ENCODE data around the gene SMAD3. TPM values are rescaled to one million over a fixed set of nuclear protein-coding genes. Genes with fewer than 3 reads are reported as not detected.
A peak's percentile ranks its signal among the peaks of the same experiment; 100 is the strongest.

SMAD3 gene
- total RNA-seq, 2 donors from 2014 or later, result 13.5 to 47.4 TPM

DNA sequence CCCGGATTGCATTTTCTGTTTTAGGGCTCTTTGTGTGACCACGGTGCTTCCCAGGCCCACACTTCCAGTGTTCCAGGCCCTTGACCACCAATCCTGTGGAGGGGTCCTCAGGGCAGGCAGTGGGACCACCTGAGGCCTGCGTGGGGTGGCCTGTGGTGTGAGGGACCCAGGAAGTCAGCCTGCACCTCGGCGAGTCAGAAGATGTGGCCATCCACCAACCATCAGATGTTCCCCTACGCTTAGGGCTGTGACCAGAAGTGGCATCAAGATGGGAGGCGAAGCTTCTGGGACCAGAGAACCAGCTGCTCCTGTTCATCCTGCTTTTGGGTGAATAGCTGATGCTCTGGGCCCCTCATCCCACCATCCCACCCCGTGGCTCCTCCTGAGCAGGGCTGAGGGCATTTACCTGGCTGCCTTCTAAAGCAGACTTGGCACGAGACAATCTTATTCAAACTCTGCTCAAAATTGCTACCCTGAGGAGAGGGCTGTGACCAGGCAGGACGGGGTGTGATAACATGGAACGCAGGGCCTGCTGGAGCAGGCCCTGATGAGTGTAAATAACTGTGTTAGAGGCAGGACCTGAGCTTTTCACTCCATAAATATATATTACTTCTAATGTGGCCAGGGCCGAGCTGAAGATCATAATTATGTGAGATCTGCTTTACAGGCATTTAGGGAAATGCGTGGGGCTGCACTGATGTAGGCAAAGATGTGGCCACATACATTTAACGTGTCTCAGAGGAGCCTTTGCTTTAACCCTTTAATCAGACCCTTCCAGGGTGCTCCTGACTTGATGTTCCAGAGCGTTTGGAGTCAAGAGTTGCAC lies 28.8 kb downstream of the SMAD3 start:
- Mint-ChIP-seq H3K9me3 (no peaks in the 10 kb centered on the region), H3K27ac (no peak overlapping the region), H3K27me3 (peaks cover 0 to 3% of the 10 kb centered on the region in 2 donors), H3K4me3 (peak overlapping the region; percentile 10), H3K4me1 (ENCODE audit: low read depth in 2 of 2) (peaks cover 72 to 84% of the 10 kb centered on the region in 2 donors), H3K36me3 (peaks cover 6% of the 10 kb centered on the region)
- DNase-seq (ENCODE audit: low spot score) (no peak), ATAC-seq (no peak)

DNA sequence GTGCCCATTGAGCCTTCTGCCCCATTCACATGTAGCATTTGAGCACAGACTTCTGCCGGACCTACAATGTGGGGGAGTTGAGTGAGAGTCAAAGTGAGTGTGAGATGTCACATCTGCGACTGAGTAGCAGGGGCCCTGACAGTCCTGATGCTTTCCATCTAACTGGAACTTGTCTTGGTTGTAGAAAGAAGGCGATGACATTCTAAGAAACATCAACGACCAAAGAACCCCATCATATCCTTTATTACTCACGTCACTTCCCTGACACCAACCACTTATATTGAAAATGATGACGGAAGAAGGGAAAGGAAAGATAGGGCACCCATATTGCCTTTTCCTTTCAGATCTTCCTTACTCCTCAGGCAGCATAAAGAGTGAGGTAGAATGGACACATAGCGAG lies 30.5 kb downstream of the SMAD3 start:
- Mint-ChIP-seq H3K36me3 (peaks cover 6% of the 10 kb centered on the region), H3K4me1 (ENCODE audit: low read depth in 2 of 2) (peaks cover 65 to 73% of the 10 kb centered on the region in 2 donors), H3K27me3 (peaks cover 0 to 3% of the 10 kb centered on the region in 2 donors), H3K27ac (no peak overlapping the region), H3K9me3 (no peaks in the 10 kb centered on the region), H3K4me3 (peak overlapping the region; percentile 56)
- ATAC-seq (peak in 1 of 2 donors; percentile 39), DNase-seq (ENCODE audit: low spot score) (no peak)

DNA sequence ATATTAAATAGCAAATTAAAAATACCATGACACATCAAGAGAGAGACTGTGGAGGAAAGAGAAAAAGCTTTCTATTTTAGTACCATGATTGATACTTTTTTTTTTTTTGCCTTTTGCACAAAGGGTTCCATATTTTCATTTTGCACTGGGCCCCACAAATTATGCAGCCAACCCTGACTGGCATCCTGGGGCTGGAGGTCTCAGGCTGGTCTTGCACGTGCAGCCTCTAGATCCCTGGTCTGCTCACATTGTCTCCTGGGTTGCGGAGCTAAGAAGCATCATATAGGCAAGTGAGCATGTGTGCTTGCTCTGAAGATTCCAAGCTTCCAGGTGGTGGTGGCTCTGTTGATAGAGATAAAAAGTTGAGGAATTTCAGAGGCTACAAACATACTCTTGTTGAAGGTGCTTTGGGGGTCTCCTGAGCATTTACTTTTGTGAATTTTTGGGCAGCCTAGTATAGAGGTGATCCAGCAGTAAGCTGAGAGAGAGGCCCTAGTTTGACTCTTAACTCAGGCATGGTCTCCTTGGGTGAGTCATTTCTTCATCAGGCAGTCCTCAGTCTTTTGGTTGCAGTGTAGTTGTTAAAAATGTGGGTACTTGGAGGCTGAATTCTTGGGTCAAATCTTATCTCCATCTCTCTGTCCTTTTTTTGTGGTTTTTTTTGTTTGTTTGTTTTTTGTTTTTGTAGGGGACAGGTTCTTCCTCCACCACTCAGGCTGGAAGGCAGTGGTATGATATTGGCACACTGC lies 31.3 kb downstream of the SMAD3 start:
- ATAC-seq, result peak in 1 of 2 donors; percentile 41
- Mint-ChIP-seq H3K27me3 (peaks cover 0 to 3% of the 10 kb centered on the region in 2 donors), H3K9me3 (no peaks in the 10 kb centered on the region), H3K4me1 (ENCODE audit: low read depth in 2 of 2) (peaks cover 59 to 65% of the 10 kb centered on the region in 2 donors), H3K4me3 (peak overlapping the region; percentile 77), H3K36me3 (peaks cover 6% of the 10 kb centered on the region), H3K27ac (peak overlapping the region in 1 of 2 donors; percentile 73)
- DNase-seq (ENCODE audit: low spot score), result no peak

DNA sequence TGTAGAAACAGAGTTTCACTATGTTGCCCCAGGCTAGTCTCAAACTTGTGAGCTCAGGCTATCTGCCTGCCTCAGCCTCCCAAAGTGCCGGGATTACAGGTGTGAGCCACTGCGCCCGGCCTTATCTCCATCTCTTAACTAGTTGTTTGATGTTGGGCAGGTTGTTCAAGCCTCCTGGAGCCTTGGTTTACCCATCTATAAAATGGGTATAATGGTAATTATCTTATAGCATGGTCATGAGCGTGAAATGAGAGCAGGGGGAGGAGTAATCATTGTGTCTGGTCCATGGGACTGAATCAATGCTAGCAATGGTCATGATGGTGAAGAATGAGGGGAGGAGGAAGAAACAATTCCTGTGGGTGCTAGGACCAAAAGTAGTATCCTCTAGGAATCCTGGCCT lies 32.0 kb downstream of the SMAD3 start:
- H3K27me3 Mint-ChIP-seq, result peaks cover 0 to 3% of the 10 kb centered on the region in 2 donors
- ATAC-seq (no peak), DNase-seq (ENCODE audit: low spot score) (no peak)
- peak overlapping the region in 1 of 2 donors; percentile 73 for H3K27ac Mint-ChIP-seq
- H3K4me3 Mint-ChIP-seq, result peak overlapping the region; percentile 77
- H3K9me3 Mint-ChIP-seq, result no peaks in the 10 kb centered on the region
- peaks cover 6% of the 10 kb centered on the region for H3K36me3 Mint-ChIP-seq
- H3K4me1 Mint-ChIP-seq (ENCODE audit: low read depth in 2 of 2), result peaks cover 55 to 59% of the 10 kb centered on the region in 2 donors

DNA sequence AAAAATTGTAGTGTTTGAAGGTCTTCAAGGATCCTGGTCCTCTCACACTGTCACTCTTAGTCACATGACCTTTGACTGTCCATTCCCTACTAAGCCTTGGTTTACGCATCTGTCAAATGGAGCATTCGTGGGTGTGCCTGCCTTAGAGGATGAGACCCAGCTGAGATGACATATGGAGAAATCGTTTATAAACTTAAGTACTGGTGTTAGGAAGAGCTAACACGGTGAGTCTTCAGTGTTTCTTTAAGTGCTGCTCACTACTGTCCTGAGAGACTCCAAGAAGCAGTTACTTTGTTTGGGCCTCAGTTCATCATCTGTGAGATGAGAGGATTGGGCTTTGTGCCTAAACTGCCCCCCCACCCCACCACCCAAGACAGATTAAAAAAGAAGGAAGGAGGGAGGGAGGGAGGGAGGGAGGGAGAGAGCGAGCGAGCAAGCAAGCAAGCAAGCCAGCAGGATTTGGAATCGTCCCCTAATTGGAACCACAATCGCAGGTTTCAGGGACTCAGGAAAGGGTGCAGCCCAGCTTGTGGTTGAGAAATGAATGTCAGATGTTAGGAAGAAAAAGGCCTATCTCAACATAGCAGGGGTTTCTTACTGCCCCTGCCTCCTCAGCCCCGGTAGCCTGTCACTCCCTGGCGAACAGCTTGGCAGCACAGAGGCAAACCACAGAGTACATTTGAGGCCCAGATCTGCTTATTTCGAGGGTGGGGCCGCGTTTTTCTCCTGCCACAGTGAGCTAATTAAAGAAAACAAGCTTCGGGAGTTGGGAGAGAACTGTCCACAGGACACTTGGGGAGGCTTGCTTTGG lies 32.7 kb downstream of the SMAD3 start:
- ATAC-seq (no peak), DNase-seq (ENCODE audit: low spot score) (no peak)
- Mint-ChIP-seq H3K4me1 (ENCODE audit: low read depth in 2 of 2) (peaks cover 48 to 52% of the 10 kb centered on the region in 2 donors), H3K27ac (peak overlapping the region in 1 of 2 donors; percentile 73), H3K27me3 (peaks cover 0 to 7% of the 10 kb centered on the region in 2 donors), H3K36me3 (peaks cover 6% of the 10 kb centered on the region), H3K4me3 (peak overlapping the region; percentile 77), H3K9me3 (no peaks in the 10 kb centered on the region)

DNA sequence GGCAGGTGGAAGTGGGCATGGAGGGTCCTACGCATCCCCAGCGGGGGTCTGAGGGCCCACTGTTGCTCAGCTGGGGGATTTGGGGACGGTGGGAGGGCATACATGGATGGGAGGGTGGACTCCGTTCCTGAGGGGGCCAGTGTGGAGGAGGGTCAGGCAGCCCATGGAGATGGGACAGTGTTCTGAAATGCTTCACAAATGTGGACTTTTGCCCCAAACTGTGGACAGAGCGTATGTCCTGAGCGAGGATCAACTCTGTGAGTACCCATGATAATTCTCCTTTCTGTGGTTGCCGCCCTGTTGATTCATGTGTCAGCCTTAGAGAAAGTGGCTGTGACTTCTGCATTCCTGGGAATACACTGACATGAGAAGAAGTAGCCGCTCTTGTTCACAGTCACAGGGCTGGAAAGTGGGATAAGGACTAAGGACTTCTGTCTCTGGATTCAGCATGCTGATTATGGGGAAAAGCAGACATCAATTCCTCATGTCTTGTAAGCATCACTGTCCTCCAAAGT lies 33.4 kb downstream of the SMAD3 start:
- DNase-seq (ENCODE audit: low spot score) (no peak), ATAC-seq (no peak)
- Mint-ChIP-seq H3K4me1 (ENCODE audit: low read depth in 2 of 2) (peaks cover 43 to 46% of the 10 kb centered on the region in 2 donors), H3K27me3 (peaks cover 0 to 10% of the 10 kb centered on the region in 2 donors), H3K27ac (peak overlapping the region in 1 of 2 donors; percentile 73), H3K4me3 (peak overlapping the region; percentile 77), H3K9me3 (no peaks in the 10 kb centered on the region), H3K36me3 (peaks cover 6% of the 10 kb centered on the region)

DNA sequence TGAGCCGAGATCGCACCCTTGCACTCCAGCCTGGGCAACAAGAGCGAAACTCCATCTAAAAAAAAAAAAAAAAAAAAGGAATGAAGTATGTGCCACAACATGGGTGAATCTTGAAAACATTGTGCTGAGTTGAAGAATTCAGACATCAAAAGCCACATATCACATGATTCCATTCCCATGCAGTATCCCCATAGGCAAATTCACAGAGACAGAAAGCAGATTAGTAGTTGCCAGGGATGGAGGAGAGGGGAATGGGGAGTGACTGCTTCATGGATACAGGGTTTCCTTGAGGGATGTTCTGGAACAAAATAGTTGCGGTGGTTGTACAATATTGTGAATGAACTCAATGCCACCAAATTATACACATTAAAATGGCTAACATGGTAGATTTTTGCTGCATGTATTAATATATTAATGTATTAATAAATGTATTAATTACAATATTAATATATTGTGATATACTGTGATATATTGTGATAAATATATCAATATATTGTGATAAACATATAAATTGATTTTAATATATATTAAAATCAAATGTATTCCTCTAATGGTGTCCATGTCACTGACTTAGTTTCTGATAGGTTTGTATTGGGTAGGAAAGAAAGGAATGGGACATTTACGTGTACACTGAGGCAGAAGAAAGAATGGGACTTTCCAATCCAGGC lies 34.9 kb downstream of the SMAD3 start:
- ATAC-seq, result no peak
- H3K4me1 Mint-ChIP-seq (ENCODE audit: low read depth in 2 of 2), result peaks cover 40 to 45% of the 10 kb centered on the region in 2 donors
- no peak for DNase-seq (ENCODE audit: low spot score)
- H3K27me3 Mint-ChIP-seq, result peaks cover 0 to 10% of the 10 kb centered on the region in 2 donors
- H3K36me3 Mint-ChIP-seq, result peaks cover 6% of the 10 kb centered on the region
- no peak overlapping the region for H3K4me3 Mint-ChIP-seq
- no peak overlapping the region for H3K27ac Mint-ChIP-seq
- no peaks in the 10 kb centered on the region for H3K9me3 Mint-ChIP-seq

DNA sequence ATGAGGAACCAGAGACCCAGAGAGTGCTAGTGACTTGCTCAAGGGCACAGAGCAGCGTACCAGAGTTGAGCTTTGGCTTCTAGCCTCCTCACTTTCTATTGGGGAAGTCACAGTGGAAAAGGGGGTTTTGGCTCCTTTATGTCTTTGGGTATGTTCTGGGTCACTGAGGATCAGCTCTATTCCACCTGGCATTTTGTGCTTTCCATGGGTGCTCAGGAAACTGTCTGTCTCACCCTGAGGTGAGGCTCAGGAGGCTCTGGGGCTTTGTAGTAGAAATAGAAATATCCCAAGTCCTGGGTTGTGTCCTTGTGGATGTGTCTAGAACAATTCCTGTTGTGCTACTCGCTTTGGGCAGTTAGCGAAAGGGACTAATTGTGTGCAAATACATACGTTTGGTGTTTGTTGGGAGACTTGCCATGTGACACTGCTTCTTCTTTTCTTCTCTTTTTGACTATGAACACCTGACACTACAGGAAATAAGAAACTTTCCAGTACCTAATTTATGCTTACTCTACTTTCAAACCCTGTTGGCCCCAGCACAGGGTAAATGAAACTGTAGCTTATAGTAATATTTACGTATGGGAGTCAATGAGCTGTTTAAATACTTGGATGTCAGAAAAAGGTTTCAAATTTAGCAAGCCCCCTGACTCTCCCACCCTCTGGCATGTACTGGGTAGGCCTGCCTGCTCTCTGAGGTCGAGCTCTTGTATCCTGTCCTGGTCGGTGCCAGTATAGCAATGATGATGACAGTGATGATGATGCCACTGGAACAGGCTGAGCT lies 35.6 kb downstream of the SMAD3 start:
- Mint-ChIP-seq H3K4me1 (ENCODE audit: low read depth in 2 of 2) (peaks cover 35 to 49% of the 10 kb centered on the region in 2 donors), H3K27ac (no peak overlapping the region), H3K4me3 (no peak overlapping the region), H3K27me3 (peaks cover 0 to 12% of the 10 kb centered on the region in 2 donors), H3K36me3 (peaks cover 6% of the 10 kb centered on the region), H3K9me3 (no peaks in the 10 kb centered on the region)
- ATAC-seq (peak; percentile 69 to 82), DNase-seq (ENCODE audit: low spot score) (peak; percentile 59)

DNA sequence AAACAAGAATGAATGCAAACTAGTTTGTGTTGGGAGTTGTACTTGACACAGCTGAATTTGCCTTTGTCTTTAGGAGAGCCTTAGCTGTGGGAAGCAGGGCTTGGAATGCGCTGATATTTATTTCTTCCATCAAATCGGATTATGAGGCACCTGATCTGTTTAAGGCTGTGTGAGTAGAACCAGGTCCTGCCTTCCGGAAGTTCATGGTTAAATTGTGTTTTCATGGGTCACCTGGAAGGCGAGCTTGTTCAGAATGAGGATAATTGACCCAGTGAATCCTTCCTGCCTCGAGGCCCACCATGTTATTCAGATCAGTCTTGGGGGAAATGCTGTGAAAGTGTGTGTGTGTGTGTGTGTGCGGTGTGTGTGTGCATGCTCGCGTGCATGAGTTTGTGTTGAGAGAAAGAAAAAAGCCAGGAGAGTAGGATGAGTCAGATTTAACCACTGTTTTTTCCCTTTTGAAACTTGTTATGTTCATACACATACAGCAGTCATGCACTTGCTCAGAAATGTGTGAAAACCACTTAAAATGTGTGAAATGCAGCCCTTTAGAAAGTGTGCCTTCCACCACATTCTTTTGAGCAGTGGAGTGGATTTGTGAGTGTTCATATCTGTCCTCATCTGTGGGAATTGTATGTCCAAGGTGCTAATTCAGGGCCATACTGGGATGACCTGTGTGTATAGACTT lies 36.7 kb downstream of the SMAD3 start:
- DNase-seq (ENCODE audit: low spot score) (peak; percentile 74), ATAC-seq (peak; percentile 83 to 93)
- no peak overlapping the region for H3K4me3 Mint-ChIP-seq
- peaks cover 0 to 18% of the 10 kb centered on the region in 2 donors for H3K27me3 Mint-ChIP-seq
- H3K4me1 Mint-ChIP-seq (ENCODE audit: low read depth in 2 of 2), result peaks cover 25 to 52% of the 10 kb centered on the region in 2 donors
- H3K9me3 Mint-ChIP-seq, result no peaks in the 10 kb centered on the region
- H3K27ac Mint-ChIP-seq, result no peak overlapping the region
- peaks cover 6% of the 10 kb centered on the region for H3K36me3 Mint-ChIP-seq

DNA sequence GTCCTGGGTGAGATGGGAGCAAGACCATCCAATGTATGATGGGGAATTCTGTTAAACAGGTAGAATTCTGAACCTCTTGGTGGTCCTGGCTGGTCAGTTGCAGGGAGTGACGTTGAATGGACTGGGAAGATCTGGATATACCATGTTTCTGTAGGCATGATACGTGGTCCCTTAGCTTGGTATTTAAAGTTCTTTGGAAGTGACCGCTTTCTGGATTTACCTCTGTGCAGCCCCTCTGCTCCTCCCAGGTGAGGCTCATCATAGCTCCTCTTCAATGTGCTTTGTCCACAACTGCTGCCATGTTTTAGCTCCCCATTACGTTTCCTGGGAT lies 37.2 kb downstream of the SMAD3 start:
- H3K4me3 Mint-ChIP-seq, result no peak overlapping the region
- H3K36me3 Mint-ChIP-seq, result peaks cover 5% of the 10 kb centered on the region
- H3K9me3 Mint-ChIP-seq, result no peaks in the 10 kb centered on the region
- H3K27ac Mint-ChIP-seq, result no peak overlapping the region
- H3K27me3 Mint-ChIP-seq, result peaks cover 0 to 18% of the 10 kb centered on the region in 2 donors
- no peak for ATAC-seq
- peaks cover 20 to 52% of the 10 kb centered on the region in 2 donors for H3K4me1 Mint-ChIP-seq (ENCODE audit: low read depth in 2 of 2)
- DNase-seq (ENCODE audit: low spot score), result no peak

DNA sequence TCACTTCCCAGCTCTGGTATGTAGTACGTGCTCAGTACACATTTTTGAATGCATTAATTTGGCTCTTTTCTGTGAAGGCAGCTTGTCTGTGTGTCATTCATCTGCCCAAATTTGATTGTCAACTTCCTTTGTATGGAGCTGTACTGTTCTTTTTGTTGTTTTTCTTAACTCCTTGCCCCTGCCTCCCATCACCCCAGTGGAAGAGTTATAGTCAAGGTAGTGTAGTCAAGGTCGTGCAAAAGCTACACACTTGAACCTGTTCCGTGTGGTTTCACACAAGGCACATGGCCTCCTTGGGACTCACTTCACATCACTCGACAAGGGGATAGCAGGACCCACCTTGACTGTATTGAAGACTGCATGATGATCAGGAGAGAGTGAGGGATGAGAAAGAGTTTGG lies 37.6 kb downstream of the SMAD3 start:
- no peak for DNase-seq (ENCODE audit: low spot score)
- no peaks in the 10 kb centered on the region for H3K9me3 Mint-ChIP-seq
- ATAC-seq, result no peak
- H3K27ac Mint-ChIP-seq, result no peak overlapping the region
- no peak overlapping the region for H3K4me3 Mint-ChIP-seq
- H3K27me3 Mint-ChIP-seq, result peaks cover 0 to 16% of the 10 kb centered on the region in 2 donors
- H3K4me1 Mint-ChIP-seq (ENCODE audit: low read depth in 2 of 2), result peaks cover 20 to 51% of the 10 kb centered on the region in 2 donors
- H3K36me3 Mint-ChIP-seq, result peaks cover under 1% of the 10 kb centered on the region

DNA sequence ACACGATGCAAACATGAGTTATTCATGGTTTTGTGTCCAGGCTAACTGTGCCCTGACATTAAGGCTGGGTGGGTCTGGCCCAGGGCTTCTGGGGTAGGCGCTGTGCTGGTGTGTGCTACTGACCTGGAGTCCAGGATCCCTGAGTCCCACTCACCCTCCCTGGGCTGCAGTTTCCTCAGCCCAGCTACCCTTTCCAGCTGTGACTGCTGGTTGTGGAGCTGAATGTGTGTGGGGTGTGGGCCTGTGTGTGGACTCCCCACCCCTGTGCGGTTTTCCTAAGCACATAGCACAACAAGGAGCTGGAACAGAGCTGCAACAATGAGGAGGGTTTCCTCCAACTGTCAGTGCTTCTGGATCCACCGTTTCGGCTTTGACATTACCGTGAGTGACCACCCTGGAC lies 38.0 kb downstream of the SMAD3 start:
- Mint-ChIP-seq H3K9me3 (no peaks in the 10 kb centered on the region), H3K4me3 (no peak overlapping the region), H3K4me1 (ENCODE audit: low read depth in 2 of 2) (peaks cover 20 to 51% of the 10 kb centered on the region in 2 donors), H3K27me3 (peaks cover 0 to 15% of the 10 kb centered on the region in 2 donors), H3K36me3 (no peaks in the 10 kb centered on the region), H3K27ac (no peak overlapping the region)
- DNase-seq (ENCODE audit: low spot score) (peak; percentile 54), ATAC-seq (no peak)
